GM19328 (cell line): ENCODE data around the gene ENDOV.

ENCODE experiments used
- ATAC-seq: cut with Tn5 transposase; IDR thresholded peaks from one replicate; pipeline ENCODE4 v1.9.1; 2021; ENCODE audit warnings: mild to moderate bottlenecking, moderate library complexity; ENCODE audit not compliant: unreplicated experiment

ENDOV gene

DNA sequence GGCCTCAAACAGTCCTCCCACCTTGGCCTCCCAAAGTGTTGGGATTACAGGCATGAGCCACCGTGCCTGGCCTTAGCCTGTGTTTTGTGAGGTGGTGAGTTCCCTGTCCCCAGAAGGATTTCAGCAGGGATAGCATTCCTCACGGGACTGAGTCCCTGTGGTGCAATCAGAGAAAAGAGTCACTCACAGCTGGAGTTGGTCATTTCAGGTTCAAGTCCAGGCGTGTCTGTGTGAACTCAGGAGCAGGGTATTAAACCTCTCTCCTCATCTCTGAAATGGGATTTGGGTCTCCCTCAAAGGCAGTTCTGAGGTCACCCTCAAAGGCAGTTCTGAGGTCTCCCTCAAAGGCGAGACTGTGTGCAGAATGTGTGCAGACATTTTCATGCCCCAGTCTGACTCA is 32.8 kb downstream of the ENDOV start:
- no peak for ATAC-seq

DNA sequence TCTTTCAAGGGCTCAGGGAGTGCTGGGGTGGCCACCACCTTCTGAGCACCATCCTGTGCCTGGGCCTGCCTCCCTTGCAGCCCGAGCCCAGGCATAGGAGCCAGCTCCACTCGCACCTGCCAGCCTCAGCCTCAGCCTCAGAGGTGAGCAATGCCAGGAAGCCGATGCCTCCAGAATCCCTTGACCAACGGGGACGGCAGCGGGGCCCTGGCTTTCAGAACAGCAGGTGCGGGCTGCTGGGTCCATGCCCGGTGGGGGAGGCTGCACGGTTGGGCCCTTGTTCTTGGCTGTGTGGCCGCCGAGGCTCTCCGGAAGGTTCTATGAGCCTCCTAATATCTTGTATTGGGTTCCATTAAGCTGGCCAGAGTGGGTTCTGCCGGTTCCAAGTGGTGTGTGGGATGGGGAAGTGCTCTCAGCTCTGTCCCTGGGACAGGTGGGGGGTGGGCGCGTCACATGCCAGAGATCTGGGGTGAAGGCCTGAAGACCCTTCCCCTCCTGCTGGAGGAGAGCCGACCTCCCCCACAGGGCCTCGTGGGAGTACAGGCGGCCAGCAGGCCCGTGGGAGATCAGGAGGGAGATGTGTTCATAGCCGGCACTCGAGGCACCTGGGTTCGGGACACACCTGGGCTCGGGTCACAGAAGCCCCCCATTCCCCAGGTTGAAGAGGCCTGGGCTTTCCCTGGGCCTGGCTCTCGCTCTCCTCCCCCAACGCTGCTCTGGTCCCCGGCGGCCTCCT is 34.4 kb downstream of the ENDOV start:
- ATAC-seq, result no peak

DNA sequence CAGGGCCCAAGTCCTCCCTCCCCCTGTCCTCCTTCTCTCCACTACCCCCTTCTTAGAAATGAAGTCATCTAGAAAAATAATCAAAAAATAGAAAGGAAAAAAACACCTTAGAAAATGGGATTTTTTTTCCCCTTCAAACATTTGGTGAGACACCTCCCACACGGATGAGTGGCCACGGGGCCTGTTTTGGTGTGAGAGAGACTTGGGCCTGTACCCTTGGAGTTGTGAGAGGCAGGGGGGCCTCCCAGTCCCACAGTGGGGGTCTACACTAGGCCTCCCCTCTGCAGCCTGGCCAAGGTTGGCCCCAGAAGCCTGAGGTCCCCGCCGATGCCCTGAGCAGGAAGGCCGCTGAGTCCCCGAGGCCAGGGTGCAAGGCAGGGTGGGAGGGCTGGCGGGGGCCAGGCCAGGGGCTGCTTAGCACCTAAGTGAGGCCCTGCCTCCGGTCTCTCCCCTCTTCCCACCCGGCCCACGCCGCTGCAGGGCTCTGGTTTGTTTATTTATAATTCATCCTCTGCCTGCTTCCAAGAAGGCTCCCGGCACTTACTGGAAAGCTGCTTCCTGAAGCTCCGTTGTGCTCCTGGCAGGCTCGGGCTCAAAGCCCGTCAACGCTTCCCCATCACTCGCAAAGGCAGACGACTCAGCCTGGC is 35.1 kb downstream of the ENDOV start:
- ATAC-seq, result no peak

DNA sequence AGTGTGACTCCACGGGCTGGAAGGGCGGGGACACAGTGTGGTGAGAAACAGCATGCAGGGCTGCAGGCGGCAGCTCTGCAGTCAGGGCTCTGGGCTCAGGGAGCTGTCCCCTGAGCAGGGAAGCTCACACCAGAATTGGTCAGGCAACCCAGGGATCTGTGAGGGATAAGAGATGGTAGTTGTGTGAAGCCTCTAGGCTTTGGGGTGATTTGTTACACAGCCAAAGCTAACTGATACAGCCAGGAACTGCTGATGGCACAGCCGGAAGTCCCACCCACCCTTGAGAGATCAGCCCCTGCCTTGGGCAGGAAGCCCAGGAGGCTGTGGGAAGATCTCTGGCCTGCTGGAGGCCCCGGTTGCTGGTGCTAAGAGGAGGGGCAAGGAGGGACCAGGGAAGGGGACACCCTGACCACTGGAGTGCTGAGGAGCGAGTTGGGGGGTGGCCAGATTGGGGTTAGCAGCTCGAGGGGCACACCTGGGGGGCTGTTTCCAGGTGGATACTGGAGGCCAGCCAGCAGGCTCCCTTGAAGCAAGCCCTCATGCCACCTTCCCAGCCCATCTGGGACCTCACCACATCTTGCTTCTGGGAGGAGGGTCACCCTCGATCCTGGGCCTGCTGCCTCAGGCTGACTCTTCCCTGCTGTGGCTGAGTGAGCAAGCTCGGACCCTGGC is 36.3 kb downstream of the ENDOV start:
- ATAC-seq, result no peak

DNA sequence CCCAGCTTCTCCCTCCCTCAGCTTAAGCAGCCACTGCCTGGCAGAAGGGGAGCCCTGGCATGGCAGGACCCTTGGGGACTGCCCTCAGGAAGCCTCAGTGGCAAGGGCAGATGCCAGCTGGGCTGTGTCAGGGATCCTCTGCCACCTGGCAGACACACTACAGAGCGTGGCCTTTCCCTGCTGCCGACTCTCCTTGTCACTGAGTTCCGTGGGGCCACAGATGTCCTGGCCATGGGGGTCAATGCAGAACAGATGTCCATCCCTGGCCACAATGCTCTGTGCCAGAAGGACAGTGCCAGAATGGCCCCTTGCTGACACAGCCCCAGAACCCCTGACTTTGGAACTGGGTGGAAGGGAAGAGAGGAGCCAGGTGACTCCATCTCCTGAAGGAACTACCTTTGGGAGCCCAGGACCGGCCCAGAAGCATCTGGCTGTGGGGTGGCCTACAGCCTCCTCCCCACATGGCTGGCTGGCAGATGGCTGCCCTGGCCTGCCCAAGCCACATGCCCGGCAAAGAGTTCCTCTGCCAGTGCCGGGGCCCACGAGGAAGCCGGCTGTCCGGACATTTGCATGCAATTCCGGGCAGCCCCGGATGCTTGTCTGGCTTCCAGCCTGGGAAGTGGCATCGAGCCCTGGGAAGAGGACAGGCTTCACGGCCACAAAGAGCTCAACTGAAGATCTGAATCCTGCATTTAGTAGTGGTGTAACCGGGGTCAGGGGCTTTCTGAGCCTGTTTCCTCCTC is 37.4 kb downstream of the ENDOV start:
- no peak for ATAC-seq

DNA sequence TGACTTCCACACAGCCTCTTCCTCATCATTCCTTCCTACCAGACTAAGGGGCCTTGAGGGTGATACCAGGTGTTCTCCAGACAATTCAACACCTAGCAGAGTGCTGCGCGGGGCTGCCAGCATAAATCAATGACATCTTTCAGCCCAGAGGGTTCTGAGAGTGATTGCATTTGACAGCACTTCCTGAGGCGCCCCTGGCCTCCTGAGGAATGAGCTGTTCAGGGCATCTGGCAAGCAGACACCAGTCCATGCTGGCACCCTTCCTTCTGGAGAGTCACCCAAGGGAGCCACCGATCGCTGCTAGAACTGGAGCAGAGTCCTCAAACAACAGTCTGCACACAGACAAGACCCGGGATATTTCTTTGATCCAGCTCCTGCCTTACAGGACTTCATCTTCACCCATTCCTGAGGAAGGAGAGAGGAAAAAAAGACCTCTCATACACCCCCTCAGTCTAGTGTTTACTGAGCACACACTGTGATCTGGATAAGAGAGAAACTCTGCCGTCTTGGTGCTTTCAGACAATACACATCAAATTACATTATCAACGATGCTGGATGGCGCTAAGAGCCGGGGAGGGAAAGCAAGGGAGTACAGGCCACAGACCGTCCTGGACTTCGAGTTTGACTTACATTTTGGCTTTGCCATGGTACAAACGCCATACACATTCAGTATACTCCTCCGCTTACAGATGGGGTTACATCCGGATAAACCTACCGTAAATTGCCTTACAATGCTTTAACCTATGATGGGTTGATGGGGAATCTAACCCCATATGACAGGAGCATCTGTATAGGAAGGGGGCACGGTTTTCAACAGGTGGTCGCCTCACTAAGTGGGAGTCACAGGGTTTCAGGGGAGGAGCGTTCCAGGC is 38.4 kb downstream of the ENDOV start:
- no peak for ATAC-seq

DNA sequence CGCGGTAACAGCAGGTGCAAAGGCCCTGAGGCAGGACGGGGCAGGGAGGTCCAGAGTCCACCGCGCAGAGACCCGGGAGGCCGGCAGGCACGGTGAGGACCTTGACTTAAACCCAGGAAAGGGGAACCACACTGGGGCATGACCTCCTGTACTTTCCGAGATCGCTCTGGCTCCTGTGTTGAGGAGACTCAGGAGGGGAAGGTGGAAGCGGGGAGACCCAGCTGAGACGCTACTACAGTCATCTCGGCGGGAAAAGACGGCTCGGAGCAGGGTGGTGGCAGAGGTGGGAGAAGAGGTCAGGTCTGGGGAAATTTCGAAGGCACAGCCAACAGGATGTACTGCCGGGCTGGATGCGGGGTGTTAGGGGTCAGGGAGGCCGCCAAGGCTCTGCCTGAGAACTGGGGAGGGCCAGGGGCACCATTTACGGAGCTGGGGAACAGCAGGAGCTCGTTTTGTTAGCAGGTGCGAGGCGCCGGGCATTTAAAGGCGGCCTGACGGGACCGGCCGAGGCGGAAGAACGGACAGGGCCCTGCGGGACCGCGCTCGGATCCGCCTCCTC is 39.1 kb downstream of the ENDOV start:
- no peak for ATAC-seq

DNA sequence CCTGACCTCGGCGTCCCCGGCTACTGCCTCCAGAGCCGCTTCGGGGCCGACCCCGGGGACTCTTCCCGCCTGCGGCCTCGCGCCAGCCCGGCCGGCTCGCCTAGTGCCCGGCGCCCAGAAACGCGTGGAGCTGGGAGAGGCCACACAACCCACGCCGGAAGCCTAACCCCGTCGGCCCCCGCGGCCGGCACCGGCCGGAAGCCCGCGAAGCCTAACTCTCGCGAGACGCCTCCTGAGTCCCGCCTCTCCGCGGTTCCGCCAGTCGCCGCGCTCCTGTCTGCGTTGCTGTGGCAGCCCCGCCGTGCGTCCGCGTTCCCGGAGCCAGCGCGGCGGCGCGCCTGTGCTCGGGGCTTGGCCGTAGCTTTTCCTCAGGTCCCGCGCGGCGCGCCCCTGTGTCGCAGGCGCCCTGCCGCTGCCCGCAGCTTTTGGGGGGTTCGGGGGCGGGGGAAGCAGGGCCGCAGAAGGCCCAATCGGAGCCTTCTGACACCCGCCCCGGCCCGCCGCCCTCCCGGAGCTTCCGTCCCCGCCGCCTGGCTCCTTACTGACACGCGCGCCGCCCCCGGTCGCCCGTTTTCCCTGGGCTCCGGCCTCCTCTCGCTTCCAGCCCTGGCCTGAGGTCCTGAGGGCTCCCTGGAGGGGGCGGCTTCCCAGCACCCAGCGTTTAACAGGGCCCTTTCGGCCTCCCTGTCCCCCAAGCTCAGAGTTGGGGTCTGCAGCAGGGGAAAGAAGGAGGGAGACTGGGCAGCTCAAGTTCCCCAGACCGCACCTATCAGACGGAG is 39.8 kb downstream of the ENDOV start:
- ATAC-seq, result peak; percentile 79

DNA sequence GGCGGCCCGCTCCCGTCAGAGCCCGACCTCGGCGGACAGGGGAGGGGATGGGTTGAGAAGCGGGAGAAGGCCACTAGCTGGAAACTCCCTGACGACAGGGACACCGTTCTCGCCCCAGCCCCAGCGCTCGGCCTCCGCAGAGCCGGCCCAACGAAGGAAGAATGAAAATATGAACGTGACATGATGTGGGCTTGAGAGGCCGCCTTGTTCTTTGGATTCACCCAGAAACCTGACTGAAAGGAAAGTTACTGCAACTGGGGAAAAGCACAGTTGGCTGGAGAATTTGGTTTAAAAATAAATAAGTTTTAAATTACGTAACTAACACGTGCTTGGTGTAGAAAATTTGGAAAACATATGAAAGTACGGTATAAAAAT is 40.4 kb downstream of the ENDOV start:
- no peak for ATAC-seq

DNA sequence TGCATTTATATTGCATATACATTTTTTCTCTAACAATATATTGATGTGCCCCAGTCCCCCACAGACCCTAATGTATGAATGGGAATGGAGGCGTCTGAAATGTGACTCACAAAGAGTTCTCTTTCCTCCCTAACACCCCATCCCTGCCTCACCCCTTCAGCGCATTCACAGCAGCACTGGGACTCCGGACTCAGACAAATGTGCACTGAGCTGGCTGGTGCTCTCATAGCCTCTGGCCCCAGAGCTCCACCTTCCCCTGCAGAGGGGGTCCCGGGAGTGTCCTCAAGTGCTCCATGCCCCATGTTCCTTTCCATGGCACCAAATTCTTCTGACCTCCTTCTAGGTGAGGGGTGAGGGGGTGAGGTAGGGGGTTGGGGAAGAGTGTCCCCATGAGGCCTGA is 40.8 kb downstream of the ENDOV start:
- no peak for ATAC-seq

DNA sequence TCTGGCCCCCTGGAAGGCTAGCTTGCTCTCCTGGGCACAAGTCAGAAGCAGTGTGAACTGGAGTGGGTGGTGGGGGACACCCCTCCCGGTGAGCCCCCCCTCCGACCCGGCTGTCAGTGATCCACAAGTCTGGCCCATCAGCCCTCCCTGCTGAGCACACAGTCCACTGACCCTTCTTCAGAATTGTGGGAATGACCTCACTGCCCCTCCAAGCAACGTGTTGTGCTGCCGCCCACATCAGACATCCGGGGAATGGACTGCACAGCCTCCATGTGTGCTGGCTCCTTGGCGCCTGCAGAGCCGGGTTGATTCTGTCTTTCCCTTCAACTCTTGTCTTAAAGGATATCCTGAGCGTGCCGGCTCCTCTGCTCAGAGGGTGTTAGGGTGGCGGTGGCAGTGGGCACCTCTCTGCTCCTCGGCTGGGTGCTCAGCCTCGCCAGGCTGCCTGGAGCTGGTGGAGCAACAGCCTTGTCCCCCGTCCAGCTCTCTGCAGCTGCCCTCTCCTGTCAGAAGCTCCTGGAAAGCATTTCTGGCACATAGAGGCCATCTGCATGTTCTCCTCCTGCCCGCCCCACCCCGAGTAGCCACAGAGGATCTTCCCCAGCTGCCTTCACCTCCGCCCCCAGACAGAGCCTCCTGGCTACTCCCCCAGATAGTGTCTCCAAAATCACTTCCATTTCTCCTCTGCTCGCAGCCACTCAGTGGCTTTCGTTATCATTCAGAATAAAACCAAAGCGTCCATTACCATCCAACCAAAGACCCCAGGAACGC is 41.7 kb downstream of the ENDOV start:
- no peak for ATAC-seq

DNA sequence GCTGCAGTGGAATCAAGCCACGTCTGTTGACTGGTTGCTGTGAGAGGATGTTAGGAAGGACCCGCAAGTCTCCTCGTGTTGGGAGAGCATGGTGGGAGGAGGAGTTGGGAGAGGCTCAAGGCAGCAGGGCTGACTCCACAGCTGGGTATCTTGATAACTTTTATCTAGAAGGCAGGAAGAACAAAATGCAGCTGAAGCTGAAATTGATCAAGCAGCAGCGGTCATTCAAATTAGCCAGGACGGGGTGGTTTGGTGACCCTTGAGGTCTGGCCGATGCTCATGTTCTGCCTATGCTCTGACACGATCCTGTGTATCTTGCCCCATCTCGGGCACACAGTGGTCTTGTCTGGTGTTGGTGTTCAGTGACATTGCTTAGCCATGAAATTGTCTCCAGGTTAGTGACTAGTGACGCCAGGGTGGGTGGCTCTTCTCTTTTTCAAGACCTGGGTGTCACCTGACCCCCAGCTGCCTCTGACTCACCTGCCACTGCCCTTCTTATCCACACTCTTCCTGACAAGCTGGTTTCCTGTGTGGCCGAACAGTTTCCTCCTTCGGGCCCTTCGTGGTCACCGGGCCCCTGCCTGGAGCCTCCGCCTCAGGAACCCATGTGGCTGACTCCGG is 42.4 kb downstream of the ENDOV start:
- ATAC-seq, result no peak

DNA sequence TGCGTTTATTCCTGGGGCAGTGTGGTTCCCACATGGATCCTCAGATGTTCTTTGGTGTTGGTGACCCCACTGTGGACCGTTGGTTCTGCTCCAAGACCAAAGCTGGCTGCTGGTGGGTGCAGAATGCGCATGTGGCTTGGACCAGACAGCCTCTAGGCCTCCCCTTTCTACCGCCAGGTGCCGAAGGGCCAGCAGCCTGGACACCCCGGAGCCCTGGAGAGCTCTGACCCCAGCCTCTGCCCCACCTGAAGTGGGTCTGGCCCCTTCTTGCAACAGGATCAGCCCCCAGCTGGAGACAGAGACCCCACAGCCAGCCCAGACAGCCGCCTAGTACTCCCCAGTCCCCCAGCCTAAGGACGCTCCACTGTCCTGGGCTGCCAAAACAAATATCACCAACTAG is 43.0 kb downstream of the ENDOV start:
- no peak for ATAC-seq

DNA sequence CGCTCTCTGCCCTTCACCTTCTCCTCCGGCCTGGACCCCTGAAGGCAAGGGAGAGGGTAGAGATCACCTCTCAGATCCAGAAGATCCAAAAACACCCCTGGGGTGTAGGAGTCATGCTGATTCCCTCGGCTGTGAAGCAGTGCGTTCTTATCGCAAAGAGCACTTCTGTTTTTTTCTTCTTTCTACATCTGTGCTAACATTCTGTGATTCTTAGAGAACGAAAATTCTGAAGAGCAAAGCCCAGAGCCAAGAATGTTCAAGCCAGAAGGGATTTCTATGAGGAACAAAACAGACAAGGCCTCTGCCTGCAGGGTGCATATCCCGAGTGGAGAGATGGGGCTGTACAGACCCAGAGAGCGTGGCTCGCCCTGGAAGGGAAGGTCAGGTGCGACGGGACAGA is 44.3 kb downstream of the ENDOV start:
- ATAC-seq, result no peak

DNA sequence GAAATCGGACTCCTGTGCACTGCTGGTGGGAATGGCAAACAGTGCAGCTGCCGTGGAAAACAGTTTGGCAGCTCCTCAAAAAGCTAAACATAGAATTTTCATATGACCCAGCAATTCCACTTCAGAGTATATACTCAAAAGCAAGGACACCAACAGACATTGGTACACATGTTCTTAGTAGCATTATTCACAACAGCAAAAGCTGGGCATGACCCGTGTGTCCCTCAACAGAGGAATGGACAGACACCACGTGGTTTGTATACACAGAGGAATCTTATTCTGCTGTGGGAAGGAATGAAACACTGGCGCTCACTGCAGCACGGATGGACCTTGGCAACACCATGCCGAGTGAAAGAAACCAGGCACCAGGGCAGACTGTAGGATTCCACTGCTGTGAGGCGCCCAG is 45.5 kb downstream of the ENDOV start:
- no peak for ATAC-seq

DNA sequence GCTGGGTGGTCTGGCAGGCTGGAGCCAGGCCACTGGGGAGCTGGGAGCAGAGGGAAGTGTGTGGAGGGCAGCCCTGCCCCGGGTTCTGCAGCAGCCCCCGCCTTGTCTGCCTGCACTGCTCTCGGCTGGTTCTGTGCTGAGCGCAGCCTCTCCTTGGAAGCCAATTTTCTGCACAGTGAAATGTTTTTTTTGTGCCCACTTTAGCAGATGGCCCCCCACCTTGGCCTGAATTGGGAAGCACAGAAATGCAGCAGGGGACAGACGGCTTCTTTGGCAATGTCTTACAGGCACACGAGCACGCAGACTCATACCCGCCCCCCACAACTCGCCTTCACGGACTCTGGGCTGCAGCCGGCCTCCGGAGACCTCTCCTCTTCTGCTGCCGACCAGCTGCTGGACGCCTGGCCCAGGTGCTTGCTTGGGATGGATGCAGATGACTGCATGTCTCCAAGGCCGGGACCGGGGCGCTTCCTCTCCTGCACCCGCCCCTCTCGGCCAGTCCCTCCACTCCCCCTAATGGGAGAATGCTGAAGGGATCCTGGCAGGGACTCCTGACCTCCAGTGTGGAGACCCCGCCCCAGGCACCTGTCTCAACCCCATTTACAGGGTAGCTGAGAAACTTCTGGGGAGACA is 46.7 kb downstream of the ENDOV start:
- ATAC-seq, result no peak

DNA sequence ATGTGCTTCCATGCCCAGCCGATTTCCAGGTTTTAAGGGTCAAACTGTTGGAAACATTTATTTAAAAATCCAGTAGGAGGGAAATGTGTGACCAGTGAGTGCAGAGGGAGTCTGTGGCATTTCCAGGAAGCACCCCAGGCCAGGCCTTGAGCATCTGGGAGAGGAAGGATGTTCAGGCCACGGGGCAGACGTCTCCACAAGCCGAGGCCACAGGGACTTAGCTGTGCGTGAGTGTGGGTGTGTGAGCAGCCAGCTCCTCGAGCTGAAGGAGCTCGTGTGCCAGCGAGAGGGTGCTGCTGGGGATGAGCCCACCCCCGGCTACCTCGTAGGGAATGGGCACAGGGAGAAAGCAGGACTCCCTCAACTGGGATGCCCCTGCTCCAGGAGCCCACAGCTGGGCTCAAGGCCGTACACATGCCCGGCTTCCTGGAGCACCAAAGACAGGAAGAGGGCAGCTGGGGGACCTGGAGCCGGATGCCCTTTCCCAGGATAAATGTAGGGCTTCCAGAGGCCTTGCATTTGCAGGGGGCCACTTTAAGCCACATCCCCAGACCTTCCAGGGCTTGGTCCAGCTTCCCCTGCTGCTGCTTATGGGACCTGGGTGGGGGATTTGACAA is 48.9 kb downstream of the ENDOV start:
- ATAC-seq, result no peak
